ENCODE data around the gene STK33.
A peak's percentile ranks its signal among the peaks of the same experiment; 100 is the strongest.

STK33 gene

DNA sequence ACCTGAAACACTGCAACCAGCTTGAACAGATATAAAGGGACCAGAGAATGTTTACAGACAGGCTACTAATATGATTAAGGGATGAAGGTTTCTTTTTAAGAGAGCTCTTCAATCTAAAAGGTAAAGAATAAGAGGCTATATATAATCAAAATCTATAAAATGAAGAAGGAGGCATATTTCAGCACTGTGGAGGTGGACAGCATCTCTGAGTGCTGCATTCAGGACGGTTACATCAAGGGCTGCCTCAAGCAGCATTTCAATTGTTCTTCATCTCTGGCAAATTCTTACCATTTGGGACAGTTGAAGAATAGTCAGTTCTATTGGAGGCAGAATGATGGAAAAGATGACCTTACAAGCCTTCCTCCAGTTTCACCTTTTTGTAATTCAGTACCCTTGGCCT, 190.7 kb downstream of the STK33 start:
- DNase-seq = peak; percentile 16

DNA sequence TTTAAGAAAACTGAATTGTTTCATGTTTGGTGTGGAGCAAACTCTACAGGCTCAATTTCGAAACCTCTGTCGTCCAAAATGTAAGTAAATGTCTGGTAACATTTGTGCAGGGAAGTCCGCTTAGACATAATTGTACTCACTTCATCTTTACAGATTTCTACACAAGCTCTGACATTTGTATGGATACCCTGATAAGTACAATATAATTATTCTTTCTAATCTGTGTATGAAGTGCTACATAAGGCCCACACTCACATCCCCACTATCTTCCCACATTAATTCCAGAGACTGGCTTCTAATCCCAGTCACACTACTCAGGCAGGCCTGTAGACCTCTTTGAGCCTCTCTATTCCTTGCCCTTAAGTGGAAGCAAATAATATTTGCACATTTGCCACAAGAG, 201.1 kb downstream of the STK33 start:
- no peak for DNase-seq

DNA sequence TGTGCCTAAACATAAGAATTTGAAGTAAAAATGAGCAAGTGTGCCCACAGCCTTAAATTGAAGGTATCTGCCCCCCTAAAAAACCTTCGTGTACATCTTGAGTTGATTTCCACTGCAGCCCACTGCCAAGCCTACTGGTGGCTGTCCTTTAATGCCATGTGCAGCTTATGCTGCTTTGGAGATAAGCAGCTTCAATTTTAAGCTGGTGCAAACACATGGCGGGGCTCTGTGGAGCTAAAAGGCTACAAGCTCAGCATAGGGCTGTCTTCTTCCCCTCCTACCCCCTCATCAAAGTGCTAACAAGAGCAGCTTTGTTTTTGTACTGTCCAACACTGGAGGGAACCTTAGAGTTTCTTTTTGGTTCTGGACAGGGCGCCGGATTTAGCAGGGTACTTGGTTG, 201.9 kb downstream of the STK33 start:
- no peak for DNase-seq

DNA sequence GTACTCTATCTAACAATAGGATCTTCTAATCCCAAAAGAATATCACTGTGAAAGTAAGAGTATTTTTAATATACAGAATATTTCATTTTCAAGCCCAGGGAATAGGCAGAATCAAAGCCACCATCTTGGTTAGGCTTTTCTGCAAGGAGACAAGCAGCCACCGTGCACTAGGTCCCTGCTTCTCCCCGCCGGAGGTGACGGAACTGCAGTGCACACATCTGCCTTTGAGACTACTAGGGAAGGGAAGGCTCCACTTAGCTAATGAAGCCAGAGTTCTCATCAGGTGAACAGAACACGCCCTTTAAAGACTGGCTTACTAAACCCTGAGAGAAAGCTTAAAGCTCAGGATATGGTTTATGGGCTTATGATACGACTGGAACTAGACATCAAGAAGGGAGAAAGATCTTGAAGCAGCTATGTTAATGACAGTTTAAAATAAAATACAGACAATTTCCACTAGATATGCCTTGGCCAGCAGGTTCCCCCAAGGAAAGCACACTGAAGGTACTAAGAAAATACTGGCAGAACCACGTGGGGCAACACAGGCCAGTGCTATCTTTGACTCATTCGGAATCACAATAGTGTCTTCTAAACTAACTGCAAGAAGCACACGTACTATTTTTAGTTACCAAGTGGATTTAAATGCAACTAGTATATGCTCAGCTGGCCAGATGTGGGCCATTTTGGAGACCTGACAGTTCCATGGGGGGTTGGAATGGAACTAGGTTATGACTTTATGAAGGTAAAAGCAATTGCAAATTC, 203.0 kb downstream of the STK33 start:
- DNase-seq = no peak

DNA sequence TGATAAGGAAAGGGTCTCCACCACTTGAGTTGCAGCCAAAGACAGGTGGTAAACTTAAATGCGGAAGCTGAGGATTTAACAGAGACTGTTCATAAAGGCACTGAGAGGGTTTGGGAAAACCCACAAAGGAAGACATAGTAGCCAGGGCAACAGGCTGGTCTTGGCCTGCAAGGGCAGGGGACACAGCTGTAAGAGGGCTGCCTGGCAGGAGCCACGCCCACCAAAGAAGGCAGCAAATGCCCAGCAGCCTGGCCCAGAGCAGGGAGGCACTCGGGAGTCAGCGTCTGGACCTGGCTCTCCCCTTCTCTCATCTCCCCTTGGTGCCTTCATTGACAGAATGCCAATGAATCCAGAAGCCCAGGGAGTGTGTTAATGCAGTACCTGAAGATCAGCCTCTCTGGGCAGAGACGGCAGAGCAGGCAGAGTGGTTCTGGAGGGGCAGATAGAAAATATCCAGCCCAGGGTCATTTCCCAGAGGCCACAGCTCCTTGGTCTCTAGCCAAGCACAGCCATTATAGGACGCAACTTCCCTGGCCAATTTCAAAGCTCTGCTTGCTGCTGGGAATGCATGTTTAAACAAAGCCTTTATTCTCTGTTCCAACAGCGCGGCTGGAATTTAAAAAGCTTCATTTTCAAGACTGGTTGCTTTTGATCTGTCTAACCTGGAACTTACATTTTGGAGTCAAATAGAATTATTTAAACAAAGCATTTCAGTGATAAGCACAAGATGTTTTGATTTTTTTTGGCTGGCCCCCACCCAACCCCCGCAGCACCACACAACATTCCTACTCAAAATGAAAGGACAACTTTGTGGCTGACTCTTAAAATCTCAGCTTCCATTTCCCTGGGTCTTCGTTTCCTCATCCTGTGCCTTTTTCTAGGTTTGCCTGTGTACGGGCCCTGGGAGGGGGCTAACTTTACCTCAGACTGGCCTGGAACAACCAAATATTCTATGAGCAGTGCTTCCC, 204.7 kb downstream of the STK33 start:
- DNase-seq = no peak

DNA sequence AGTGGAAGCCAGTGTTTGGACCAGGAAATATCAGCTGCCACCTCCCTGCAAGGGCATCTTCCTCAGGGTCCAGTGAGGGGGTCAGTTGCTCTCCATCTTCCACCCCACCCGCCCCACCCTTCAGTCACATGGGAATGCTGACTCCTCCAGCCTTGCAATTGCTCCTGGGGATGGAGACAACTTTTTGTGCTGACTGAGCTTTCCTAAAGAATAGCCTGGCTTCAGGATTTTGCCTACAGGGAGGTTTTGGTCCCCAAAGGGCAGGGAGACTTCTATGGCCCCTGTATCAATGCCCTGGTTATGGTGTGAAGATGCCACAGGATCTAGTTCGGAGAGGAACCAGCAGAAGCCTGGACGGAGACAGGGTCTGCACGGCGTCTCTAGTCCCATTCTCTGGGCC, 206.3 kb downstream of the STK33 start:
- no peak for DNase-seq

DNA sequence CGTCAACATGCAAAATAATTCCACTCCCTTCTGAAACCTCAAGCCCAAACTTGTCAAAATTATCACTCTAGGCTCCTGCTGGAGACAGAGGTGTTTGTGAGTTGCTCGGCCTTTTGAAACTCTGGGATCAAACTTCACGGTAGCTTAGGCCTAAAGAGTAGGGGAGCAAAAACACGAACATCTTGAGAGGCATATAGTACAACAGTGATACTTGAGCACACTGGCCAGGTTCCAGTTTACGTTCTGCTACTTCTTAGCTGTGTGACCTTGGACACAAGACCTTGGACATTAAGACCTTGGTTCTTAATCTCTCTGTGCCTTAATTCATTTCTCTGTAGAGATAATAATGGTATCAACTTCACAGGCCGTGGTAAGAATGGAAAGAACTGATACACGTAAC, 206.9 kb downstream of the STK33 start:
- no peak for DNase-seq

DNA sequence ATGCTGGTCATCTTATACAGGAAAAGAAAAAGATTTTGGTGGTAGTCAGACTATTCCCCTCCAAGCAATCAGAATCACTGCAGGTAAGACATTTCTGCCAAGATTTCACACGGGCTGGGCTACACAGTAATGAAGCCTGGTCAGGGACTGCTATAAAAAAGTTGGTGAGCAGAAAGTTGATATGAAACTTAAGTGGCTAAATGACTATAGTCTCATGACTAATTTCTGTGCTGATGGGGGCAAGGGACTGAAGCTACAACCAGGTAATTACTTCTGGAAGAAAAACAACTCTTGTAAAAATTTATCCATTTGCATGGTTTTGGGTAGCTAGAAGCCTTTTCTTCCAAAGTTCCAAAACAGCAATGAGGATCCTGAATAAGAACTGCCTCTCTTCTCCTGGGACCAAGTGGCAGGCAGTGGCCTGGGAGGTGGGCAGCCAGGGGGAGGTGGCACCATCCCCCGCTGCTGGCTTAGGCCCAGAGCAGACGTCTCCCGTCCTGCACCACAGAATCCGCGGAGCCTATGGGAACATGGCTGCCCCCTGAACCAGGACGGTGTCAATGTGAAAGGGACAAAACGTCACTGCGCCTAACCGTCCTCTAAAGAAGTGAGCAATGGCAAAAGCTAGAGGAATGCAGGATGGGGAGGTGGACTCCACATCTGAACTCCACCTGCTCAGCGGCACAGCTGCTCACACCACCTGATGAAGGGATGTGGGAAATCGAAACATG, 207.7 kb downstream of the STK33 start:
- DNase-seq = no peak

DNA sequence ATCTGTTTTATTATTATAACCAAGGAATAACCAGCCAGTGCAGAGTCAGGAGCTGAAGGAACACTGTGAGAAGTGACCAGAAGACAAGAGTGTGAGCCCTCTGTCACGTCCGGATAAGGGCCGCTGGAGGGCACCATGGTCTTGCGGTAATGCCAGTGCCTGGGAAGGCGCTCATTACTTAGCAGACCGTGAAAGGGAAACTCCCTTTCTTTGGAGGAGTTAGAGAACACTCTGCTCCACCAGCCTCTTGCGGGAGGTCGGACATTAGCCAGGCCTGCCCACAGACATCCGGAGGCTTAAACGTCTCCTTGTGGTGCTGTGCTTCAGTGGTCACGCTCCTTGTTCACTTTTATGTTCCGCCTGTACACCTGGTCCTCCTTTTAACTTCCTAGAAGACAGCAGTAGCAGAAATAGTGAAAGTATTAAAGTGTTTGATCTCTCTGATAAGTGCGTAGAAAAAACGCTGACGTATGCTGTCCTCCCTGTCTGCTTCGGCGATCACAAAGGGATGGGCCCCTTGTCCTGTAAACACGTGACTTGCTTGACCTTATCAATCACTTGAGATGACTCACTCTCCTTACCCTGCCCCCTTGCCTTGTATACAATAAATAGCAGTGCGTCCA, 209.7 kb downstream of the STK33 start:
- DNase-seq = no peak

DNA sequence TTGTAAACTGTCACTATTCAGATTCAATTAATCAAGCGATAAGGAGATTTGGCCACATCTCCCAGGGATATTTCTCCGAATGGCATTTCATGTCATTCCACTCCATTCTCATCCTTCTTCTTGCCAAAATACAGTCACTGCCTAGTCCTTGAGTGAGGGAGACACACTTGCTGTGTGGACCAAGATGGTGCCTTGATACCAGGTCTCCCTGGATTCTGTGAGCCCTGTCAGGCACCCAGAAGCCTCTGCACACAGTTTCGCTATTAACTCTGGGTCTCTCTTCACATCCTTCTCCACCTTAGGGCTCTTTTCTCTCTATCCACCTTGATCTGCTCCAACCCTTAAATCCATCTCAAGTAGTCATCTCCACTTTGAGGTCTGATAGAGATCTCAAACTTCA, 210.4 kb downstream of the STK33 start:
- DNase-seq = no peak

DNA sequence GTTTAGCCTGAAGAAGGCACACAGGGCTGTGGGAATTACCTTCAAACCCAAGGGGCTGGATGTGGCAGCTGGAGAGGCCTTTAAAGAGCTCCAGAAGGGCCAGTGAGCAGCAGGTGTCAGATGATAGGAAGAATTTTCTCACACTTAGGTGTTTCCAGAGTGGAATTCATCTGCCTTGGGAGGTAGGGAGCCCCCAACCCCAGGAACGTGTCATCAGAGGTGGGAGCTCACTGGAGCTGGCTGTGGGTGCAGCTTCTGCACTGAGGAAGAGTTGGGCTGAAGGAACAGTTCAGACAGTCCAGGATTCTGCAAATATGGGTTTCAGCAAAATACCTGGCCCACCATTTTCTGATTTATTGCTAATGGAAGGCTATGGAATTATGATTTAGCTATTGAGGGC, 210.8 kb downstream of the STK33 start:
- DNase-seq = no peak

DNA sequence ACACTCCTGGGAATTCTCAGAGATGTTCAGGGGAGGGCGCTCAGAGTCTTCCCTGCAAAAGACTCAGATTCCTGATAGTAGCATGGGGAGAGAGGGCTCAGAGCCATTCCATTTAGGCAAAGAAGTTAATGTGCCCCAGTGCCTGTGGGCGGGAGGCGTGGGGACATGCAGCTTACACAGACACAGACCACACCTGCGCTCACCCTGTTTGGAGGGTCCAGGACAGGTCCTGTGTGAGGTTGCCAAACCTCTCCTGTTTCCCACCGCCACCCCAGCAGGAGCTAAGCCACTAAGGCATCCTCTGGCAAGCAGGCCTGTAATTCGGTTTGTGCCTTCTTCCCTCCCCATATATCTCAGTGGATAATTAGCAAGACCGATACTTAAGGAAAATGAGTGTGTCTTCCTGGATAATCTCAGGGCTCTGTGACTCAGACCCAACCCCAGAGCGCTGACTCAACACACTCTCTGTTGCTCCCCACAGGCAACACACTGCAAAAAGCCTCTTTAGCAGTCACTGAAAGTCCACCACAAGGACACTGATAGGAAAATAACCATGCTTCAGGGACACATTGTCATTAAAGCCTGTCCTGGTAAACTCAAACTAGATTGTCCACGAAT, 211.5 kb downstream of the STK33 start:
- DNase-seq = peak; percentile 69

DNA sequence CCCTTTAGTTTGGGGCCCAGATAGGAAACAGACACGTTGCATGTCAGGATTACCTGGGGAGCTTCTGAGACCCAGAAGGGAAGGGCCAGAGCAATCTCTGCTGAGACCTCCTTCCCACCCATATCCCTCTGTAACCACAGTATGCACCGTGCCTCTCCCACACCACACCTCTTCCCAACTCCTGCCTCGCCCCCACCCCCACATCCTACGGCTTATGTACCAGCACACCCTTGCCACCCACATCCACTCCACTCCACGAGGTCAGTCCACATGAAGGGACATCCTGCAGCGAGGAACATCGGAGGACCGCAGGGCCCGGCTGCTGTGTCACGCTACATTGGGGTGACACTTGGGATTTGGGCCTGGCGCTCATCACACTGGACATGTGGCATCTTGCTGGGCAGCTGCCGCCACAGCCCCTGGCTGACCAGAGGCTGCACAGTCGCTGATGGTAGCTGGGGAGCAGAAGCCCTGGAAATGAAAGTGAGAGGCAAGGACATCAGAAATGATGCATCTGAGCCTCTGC, 212.1 kb downstream of the STK33 start:
- DNase-seq = no peak

DNA sequence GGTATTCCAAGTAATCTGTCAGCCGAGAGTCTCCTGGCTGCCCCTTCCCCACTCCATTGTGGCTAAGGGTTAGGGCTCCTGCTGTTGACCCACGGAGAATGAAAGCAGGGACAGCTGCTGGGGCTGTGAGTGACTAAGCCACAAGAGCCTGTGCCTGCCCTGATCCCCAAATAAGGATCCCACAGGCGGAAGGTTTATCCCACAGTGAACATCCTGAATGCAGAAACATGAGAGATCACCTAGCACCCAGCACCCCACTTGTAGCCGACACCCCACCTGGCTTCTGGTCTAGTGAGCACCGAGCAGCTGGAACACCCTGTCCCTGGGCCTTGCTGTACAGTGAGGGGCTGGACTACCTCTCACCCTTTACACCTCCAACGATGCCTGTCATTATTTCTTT, 212.7 kb downstream of the STK33 start:
- DNase-seq = no peak

DNA sequence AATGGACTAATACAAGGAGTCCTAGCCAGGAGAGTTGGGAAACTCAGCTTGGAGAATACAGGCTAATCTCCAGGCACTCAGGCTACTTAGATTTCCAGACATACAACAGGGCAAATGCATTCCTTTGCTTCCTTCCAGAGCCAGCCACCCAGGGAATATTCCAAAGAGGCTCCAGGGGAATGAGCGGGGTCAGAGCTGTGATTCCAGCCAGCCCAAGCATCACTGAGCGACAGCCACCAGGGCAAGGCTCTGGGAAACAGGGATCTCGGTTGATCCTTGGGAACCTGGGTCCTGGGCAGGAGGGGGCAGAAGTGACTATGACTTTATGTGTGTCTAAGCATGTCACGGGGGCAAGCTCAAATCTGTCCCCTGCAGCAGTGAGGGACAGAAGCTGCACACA, 218.1 kb downstream of the STK33 start:
- DNase-seq = no peak

DNA sequence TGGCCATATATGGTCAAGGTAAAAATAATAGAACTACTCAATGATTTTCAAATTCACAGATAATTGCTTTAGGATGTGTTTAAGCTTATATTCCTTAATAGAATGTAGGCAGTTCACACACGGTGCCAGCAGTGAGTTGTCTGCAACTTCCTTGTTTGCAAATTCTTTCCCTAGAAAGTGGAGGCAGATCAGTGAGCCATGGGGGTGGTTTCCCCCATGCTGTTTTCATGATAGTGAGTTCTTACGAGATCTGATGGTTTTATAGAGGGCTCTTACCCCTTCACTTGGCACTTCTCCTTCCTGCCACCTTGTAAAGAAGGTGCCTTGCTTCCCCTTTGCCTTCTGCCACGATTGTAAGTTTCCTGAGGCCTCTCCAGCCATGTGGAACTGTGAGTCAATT, 218.6 kb downstream of the STK33 start:
- DNase-seq = peak; percentile 25

DNA sequence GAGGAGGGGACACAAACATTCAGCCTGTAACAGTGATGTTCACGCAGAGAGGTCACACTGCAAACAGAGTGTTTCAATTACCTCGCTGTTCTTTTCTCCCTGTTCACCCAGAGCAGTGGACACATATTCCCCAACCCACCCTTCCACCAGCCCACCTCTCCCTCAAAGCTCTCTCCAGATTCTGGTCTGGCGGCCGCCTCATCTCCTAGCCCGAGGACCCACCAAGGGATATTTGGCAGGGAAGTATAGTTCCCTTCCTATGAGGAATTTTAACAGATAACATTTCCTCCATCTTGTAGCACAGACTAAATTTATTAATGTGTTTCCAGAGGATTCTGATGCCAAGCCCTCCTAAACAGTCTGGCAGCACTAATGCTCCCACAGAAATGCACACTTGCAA, 219.3 kb downstream of the STK33 start:
- DNase-seq = no peak

DNA sequence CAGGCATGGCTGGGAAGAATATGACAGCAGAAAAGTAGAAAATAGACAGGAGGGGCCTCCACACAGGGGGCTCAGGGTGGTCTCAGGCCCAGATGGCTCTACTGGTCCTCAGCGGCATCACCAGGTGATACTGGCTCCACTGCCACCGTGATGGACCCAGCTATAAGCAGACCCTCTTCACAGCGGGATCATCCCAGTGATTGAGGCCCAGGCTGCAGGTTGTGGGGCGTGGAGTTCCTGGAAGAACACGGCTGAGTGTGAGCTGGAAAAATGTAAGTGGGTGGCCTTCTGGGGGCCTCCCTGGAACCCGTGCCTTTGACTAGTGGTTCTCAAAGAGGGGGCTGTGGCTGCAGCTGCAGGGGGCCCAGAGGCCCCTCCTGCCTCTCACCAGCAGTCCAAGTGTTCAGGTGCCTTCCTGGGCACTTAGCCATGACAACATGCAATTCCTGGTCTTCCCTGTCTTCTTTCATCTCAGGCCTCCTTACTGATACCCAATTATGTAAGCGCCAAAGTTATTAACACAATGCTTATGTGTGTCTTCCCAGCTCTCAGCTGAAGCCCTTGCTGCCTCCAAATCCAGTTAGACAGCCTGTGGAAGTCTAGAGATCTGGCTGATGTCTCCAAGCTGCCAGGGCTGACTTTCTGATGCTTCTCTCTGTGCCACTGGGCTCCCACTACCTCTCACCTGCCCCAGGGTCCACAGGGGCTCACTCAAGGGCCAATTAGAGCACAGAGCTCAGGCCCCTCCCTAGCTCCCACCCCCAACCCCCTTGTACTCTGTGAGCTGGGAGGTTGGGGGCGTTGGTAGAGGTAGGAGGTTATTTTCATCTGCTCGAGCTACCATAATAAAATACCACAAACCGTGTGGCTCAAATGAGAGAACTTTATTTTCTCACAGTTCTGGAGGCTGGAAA, 220.3 kb downstream of the STK33 start:
- DNase-seq = no peak

DNA sequence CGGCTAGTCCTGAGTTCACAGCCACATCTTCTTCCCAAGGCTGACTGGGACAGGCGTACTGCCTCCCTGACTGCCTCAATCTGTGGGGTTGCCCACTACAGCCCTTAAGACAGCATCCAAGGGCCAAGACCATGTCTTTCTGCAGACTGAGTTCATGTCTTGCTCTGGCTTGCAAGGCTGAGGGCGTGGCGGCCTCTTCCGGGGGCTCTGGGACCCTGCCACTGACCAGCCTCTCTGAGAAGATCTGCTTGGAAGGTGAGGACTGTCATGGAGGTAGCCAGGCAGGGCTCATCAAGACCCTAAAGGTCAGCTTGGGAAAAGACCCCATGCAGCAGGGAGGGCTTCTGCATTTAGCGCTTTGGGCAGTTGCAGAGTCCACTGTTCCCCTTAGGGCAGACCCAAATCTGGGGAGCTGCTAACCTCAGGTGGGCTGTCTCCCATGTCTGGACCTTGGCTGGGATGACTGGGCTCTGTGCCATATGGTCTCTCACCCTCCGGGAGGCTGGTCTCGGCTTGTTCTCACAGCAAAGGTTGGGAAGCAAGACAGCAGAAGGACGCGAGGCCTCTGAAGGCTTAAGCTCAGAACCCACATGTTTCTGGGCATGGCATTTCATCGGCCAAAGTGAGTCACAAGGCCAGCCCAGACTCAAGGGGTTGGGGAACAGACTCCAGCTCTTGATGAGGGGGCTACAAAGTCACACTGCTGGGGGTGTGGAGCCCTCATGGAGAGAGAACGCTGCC, 221.2 kb downstream of the STK33 start:
- DNase-seq = no peak

DNA sequence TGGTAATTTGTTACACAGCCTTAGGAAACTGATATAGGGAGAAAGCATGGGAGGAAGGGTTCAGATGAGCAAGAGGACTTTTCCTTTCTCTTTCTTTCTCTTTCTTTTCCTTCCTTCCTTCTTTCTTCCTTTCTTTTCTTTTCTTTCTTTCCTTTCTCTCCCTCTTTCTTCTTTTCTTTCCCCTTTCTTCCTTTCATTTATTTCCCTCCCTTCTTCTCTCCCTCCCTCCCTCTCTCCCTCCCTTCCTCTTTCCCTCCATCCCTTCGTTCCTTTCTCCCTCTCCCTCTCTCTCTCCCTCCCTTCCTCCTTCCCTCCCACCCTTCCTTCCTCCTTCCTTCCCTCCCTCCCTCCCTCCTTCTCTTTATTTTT, 222.5 kb downstream of the STK33 start:
- DNase-seq = no peak

Data from fibroblast of skin of right biceps (primary cell).